ENCODE measurements around the gene GNB5. TPM values are rescaled to one million over a fixed set of nuclear protein-coding genes. Genes with fewer than 3 reads are reported as not detected.

Gene GNB5
- total and polyA plus RNA-seq, 2 donors, result 16.1 to 20.5 TPM

DNA sequence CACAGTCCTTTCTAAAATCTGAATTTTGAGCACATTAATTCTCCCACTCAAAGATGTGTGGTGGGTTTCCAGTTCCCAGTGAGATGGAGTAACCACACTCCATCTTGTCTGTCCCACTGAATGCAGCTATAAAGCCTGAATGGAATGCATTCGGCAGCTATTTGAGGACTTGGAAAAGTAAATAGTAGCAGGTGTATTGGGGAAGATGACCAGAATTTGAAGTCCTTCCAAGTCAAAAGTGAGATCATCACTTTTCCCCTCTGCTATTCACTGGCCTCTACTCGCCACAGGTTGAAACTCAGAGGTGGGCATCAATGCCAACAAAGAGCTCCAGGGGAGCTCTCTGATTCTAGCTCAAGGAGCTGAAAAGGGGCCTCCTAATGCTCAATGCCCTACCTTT, 8.1 kb upstream of the GNB5 start:
- 98% methylated on average over 2 of the region's 2 CpGs for WGBS
- Histone ChIP-seq H3K27me3 (ENCODE audit: control insufficient read depth in 2 of 2, insufficient read depth in 1 of 2, low read length in 1 of 2) (no peaks in the 10 kb centered on the region), H3K4me3 (ENCODE audit: low read length in 2 of 2) (no peak overlapping the region), H3K4me1 (ENCODE audit: control insufficient read depth in 2 of 2, insufficient read depth in 2 of 2, low read length in 2 of 2) (no peaks in the 10 kb centered on the region), H3K36me3 (ENCODE audit: control insufficient read depth in 2 of 2, insufficient read depth in 2 of 2, low read length in 1 of 2) (no peaks in the 10 kb centered on the region), H3K9me3 (ENCODE audit: control insufficient read depth in 2 of 2, insufficient read depth in 1 of 2, low read length in 1 of 2) (no peaks in the 10 kb centered on the region), H3K27ac (ENCODE audit: low read depth in 1 of 2, low read length in 1 of 2) (no peak overlapping the region)
- no peak for DNase-seq (ENCODE audit: low read depth in 6 of 9, low spot score in 9 of 9)

DNA sequence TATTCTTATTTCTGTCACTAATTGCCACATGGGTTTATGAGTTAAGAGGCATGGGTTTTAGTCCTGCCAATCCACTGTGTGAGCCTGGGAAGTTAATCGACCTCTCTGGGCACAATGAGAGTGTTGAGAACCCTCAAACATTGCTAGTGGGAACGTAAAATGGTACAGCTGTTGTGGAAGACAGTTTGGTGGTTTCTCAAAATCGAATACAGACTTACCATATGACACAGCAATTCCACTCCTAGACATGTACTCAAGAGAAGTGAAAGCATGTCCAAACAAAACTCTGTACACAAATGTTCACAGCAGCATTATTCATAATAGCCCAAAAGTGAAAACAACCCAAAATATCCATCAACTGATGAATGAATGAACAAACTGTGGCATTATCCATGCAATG, 5.7 kb upstream of the GNB5 start:
- Histone ChIP-seq H3K27me3 (ENCODE audit: control insufficient read depth in 2 of 2, insufficient read depth in 1 of 2, low read length in 1 of 2) (no peaks in the 10 kb centered on the region), H3K4me1 (ENCODE audit: control insufficient read depth in 2 of 2, insufficient read depth in 2 of 2, low read length in 2 of 2) (no peaks in the 10 kb centered on the region), H3K4me3 (ENCODE audit: low read length in 2 of 2) (no peak overlapping the region), H3K36me3 (ENCODE audit: control insufficient read depth in 2 of 2, insufficient read depth in 2 of 2, low read length in 1 of 2) (no peaks in the 10 kb centered on the region), H3K9me3 (ENCODE audit: control insufficient read depth in 2 of 2, insufficient read depth in 1 of 2, low read length in 1 of 2) (no peaks in the 10 kb centered on the region), H3K27ac (ENCODE audit: low read depth in 1 of 2, low read length in 1 of 2) (no peak overlapping the region)
- no peak for DNase-seq (ENCODE audit: low read depth in 6 of 9, low spot score in 9 of 9)
- WGBS, result 74% methylated on average over 3 of the region's 3 CpGs

DNA sequence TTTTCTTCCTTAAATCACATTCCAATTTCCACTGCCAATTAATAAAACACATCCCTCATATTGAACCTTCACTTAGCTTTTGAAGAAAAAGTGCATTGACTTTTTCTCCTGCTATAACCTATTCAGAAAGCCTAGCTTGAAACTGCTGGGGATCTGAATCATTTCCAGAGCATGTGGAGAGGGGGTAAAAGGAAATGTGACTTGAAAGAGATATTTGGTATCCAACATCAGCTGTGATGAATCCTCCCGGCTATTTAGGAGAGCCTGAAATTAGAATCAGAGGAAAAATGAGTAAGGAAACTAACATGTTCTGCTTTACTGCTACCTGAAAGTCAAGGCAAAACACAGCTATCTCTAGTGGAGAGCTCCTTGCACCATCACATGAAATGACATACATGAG, 2.6 kb upstream of the GNB5 start:
- Histone ChIP-seq H3K36me3 (ENCODE audit: control insufficient read depth in 2 of 2, insufficient read depth in 2 of 2, low read length in 1 of 2) (no peaks in the 10 kb centered on the region), H3K4me3 (ENCODE audit: low read length in 2 of 2) (no peak overlapping the region), H3K27me3 (ENCODE audit: control insufficient read depth in 2 of 2, insufficient read depth in 1 of 2, low read length in 1 of 2) (no peaks in the 10 kb centered on the region), H3K4me1 (ENCODE audit: control insufficient read depth in 2 of 2, insufficient read depth in 2 of 2, low read length in 2 of 2) (no peaks in the 10 kb centered on the region), H3K27ac (ENCODE audit: low read depth in 1 of 2, low read length in 1 of 2) (no peak overlapping the region), H3K9me3 (ENCODE audit: control insufficient read depth in 2 of 2, insufficient read depth in 1 of 2, low read length in 1 of 2) (no peaks in the 10 kb centered on the region)
- no peak for DNase-seq (ENCODE audit: low read depth in 6 of 9, low spot score in 9 of 9)
- 91% methylated on average over 1 of the region's 1 CpG for WGBS

DNA sequence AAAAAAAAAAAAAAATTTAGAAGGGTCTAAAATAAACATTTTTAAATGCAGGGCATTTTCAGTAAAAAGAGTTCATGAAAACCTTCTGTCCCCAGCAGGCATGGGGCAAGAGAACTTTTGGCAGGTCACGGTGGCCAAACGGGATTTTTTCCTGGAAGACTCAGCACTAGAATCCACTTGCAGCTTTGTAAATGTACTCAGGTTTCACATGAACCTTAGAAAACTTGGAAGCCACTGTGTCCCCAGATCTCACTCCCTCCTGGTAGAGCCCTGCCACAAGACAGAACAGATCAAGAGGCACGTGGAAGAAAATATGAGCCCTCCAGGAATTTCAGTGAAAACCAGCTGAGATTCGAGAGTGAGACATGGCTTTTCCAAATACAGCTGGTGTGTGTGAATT, 2.1 kb upstream of the GNB5 start:
- Histone ChIP-seq H3K4me1 (ENCODE audit: control insufficient read depth in 2 of 2, insufficient read depth in 2 of 2, low read length in 2 of 2) (no peaks in the 10 kb centered on the region), H3K9me3 (ENCODE audit: control insufficient read depth in 2 of 2, insufficient read depth in 1 of 2, low read length in 1 of 2) (no peaks in the 10 kb centered on the region), H3K4me3 (ENCODE audit: low read length in 2 of 2) (no peak overlapping the region), H3K27ac (ENCODE audit: low read depth in 1 of 2, low read length in 1 of 2) (no peak overlapping the region), H3K36me3 (ENCODE audit: control insufficient read depth in 2 of 2, insufficient read depth in 2 of 2, low read length in 1 of 2) (no peaks in the 10 kb centered on the region), H3K27me3 (ENCODE audit: control insufficient read depth in 2 of 2, insufficient read depth in 1 of 2, low read length in 1 of 2) (no peaks in the 10 kb centered on the region)
- DNase-seq (ENCODE audit: low read depth in 6 of 9, low spot score in 9 of 9), result no peak
- 92% methylated on average over 4 of the region's 4 CpGs for WGBS

DNA sequence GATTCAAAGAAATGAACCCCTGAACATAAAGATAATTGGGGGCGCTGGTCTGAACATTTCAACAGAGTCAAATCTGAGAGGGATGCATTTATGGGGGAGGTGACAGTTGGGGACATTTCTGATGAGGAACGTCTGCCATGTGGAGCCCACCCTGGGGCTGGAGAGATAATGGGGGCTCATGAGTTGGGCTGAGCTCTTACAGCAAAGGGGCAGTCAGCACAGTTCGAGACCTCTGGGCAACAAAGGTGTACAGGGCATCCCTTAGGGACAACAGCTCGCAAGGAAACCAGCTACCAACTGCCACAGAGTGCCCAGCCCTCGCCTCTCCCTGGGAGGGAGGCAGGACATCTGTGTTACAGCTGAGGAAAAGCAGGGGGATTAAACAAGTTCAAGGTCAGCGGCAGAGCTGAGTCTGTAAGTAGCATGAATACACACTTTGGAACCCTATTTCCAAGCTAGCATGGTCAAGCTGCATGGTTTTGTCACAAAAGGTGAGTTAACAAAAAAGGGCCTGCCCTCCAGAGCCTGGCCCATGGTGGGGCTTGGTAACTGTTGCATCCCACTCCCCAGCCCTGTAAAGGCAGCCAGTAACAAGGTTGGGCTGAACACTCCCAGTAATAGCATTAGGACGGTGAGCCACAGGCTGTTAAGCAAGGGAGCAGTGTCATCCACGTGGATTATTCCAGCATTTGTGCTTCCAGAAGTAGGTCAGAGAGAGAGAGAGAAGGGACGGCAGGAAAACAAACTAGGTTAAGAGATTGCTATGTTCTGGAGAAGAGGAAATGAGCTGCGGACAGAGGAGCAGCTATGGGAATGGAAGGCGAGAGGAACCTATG, 4.3 kb downstream of the GNB5 start:
- H3K4me3 ChIP-seq (ENCODE audit: low read length in 2 of 2), result no peak overlapping the region
- no peaks in the 10 kb centered on the region for H3K4me1 ChIP-seq (ENCODE audit: control insufficient read depth in 2 of 2, insufficient read depth in 2 of 2, low read length in 2 of 2)
- no peak overlapping the region for H3K27ac ChIP-seq (ENCODE audit: low read depth in 1 of 2, low read length in 1 of 2)
- H3K27me3 ChIP-seq (ENCODE audit: control insufficient read depth in 2 of 2, insufficient read depth in 1 of 2, low read length in 1 of 2), result no peaks in the 10 kb centered on the region
- no peaks in the 10 kb centered on the region for H3K36me3 ChIP-seq (ENCODE audit: control insufficient read depth in 2 of 2, insufficient read depth in 2 of 2, low read length in 1 of 2)
- WGBS, result 96% methylated on average over 11 of the region's 11 CpGs
- DNase-seq (ENCODE audit: low read depth in 6 of 9, low spot score in 9 of 9), result no peak
- H3K9me3 ChIP-seq (ENCODE audit: control insufficient read depth in 2 of 2, insufficient read depth in 1 of 2, low read length in 1 of 2), result no peaks in the 10 kb centered on the region

DNA sequence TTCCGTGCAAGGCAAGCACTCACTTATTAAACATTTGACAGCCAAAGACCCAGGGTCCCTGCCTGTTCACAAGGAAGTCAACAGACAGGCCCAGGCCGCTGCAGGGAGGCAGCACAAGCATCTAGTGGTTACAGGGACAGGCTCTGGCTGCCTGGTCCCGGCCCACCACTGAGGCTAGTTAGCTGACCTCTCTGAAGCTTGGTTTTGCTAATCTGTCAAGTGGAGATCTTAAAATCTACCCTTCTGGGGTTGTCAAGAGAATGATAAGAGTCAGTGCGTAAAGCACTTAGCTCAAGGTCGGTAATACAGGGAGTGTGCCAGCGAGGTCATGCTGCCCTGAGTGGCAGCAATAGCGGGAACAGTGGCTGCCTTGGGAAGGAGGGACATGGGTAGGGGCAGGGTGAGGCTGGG, 6.0 kb downstream of the GNB5 start:
- Histone ChIP-seq H3K4me1 (ENCODE audit: control insufficient read depth in 2 of 2, insufficient read depth in 2 of 2, low read length in 2 of 2) (peaks cover 0 to 8% of the 10 kb centered on the region in 2 donors), H3K4me3 (ENCODE audit: low read length in 2 of 2) (no peak overlapping the region), H3K9me3 (ENCODE audit: control insufficient read depth in 2 of 2, insufficient read depth in 1 of 2, low read length in 1 of 2) (no peaks in the 10 kb centered on the region), H3K36me3 (ENCODE audit: control insufficient read depth in 2 of 2, insufficient read depth in 2 of 2, low read length in 1 of 2) (no peaks in the 10 kb centered on the region), H3K27me3 (ENCODE audit: control insufficient read depth in 2 of 2, insufficient read depth in 1 of 2, low read length in 1 of 2) (no peaks in the 10 kb centered on the region), H3K27ac (ENCODE audit: low read depth in 1 of 2, low read length in 1 of 2) (no peak overlapping the region)
- WGBS, result 98% methylated on average over 7 of the region's 7 CpGs
- no peak for DNase-seq (ENCODE audit: low read depth in 6 of 9, low spot score in 9 of 9)

DNA sequence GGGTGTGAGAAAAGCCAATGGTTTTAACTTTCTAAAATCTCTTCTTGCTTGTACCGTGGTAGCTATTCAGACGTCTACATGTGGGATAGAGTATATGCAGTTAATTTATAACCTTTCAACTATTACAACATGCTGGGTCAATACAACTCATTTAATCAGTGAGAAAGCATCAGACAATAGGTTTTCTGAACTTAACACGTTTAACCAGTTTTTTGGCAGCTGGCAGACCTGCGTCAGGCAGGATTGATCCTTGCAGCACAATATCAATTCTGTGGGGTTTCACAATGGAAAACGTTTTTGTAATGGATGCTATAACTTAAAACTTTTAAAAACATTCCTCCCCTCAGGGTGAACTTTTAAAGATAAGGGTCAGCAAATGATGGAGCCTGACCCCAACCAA, 6.5 kb downstream of the GNB5 start:
- no peak for DNase-seq (ENCODE audit: low read depth in 6 of 9, low spot score in 9 of 9)
- 77% methylated on average over 5 of the region's 5 CpGs for WGBS

DNA sequence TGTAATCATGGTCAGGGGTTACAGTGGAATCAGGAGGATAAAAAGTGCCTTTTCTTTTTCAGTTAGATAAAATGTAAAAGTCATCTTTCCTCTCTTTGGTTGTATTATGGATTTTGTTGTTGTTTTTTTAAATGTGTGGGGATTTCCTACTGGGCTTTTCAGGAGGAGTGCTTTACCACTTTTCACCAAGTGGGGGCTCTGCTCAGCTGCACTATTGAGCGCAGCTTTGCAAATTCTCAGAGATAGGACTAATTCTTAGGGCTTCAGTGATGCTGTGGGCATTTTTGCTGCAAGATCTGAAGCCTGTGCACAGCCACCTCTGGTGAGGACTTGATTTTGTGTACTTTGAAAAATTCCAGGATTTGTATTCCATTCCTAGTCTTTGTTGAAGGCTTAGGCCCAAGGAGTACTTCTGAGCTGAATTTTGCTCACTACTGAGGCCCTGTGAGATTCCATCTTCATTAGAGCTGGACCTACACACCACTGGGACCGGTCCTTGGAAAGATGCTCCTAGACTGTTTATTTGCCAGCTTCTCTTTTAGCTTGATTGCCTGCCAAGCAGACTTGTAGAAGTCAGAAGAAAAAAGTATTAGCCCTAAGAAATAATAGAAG, 7.5 kb downstream of the GNB5 start:
- Histone ChIP-seq H3K27me3 (ENCODE audit: control insufficient read depth in 2 of 2, insufficient read depth in 1 of 2, low read length in 1 of 2) (no peaks in the 10 kb centered on the region), H3K4me3 (ENCODE audit: low read length in 2 of 2) (no peak overlapping the region), H3K9me3 (ENCODE audit: control insufficient read depth in 2 of 2, insufficient read depth in 1 of 2, low read length in 1 of 2) (no peaks in the 10 kb centered on the region), H3K27ac (ENCODE audit: low read depth in 1 of 2, low read length in 1 of 2) (no peak overlapping the region), H3K36me3 (ENCODE audit: control insufficient read depth in 2 of 2, insufficient read depth in 2 of 2, low read length in 1 of 2) (no peaks in the 10 kb centered on the region), H3K4me1 (ENCODE audit: control insufficient read depth in 2 of 2, insufficient read depth in 2 of 2, low read length in 2 of 2) (peaks cover 4 to 11% of the 10 kb centered on the region in 2 donors)
- DNase-seq (ENCODE audit: low read depth in 6 of 9, low spot score in 9 of 9), result peak in 2 of 9 donors; percentile 27 to 47
- WGBS, result 93% methylated on average over 2 of the region's 2 CpGs

More for the DNA sequence above, 6.5 kb downstream of the GNB5 start:
- Histone ChIP-seq H3K27me3 (ENCODE audit: control insufficient read depth in 2 of 2, insufficient read depth in 1 of 2, low read length in 1 of 2) (no peaks in the 10 kb centered on the region), H3K36me3 (ENCODE audit: control insufficient read depth in 2 of 2, insufficient read depth in 2 of 2, low read length in 1 of 2) (no peaks in the 10 kb centered on the region), H3K4me1 (ENCODE audit: control insufficient read depth in 2 of 2, insufficient read depth in 2 of 2, low read length in 2 of 2) (peaks cover 0 to 8% of the 10 kb centered on the region in 2 donors), H3K4me3 (ENCODE audit: low read length in 2 of 2) (no peak overlapping the region), H3K27ac (ENCODE audit: low read depth in 1 of 2, low read length in 1 of 2) (no peak overlapping the region), H3K9me3 (ENCODE audit: control insufficient read depth in 2 of 2, insufficient read depth in 1 of 2, low read length in 1 of 2) (no peaks in the 10 kb centered on the region)

DNA sequence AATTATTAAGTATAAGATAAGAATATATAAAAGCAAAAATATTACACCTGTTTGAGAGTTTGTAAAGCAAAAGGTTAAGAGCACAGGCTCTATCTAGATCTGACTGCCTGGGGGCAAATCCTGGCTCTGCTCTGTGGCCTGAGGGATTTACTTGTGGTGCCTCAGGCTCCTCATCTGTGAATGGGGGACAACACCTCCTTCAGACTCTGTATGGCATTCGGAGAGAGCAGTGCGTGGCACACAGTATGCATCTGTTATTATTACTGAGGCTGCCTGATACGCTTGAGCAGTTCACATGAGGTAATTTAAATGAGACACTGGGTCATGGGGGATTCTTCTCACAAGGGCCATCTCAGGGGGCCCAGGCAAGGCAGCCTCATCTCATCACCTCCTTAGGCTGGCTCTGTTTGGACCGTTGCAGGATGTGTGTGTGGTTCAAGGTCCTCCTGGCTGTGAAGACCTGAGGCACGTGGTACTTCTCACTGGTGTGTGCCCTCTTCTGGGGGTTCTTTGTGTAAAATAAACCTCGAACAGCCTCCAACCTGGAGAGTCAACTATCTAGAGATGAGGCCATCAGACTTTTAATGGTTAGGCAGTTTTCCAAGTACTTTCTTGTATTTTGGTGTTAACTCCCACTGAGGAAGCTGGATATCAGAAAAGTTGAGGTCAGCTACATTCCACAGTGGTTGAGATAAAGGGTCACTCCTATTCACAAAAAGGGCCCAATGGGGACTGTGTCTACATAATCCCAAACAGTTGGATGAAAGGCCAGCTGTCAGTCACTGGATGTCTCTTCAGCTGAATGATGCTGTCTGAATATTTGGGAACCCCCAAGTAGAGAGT, 9.0 kb downstream of the GNB5 start:
- Histone ChIP-seq H3K27ac (ENCODE audit: low read depth in 1 of 2, low read length in 1 of 2) (no peak overlapping the region), H3K27me3 (ENCODE audit: control insufficient read depth in 2 of 2, insufficient read depth in 1 of 2, low read length in 1 of 2) (no peaks in the 10 kb centered on the region), H3K9me3 (ENCODE audit: control insufficient read depth in 2 of 2, insufficient read depth in 1 of 2, low read length in 1 of 2) (no peaks in the 10 kb centered on the region), H3K4me1 (ENCODE audit: control insufficient read depth in 2 of 2, insufficient read depth in 2 of 2, low read length in 2 of 2) (peaks cover 7 to 18% of the 10 kb centered on the region in 2 donors), H3K36me3 (ENCODE audit: control insufficient read depth in 2 of 2, insufficient read depth in 2 of 2, low read length in 1 of 2) (no peaks in the 10 kb centered on the region), H3K4me3 (ENCODE audit: low read length in 2 of 2) (no peak overlapping the region)
- 88% methylated on average over 6 of the region's 6 CpGs for WGBS
- DNase-seq (ENCODE audit: low read depth in 6 of 9, low spot score in 9 of 9), result no peak

Measured in thymus (tissue), 11 donors.